ENCODE measurements around the gene MBOAT2. TPM values are rescaled to one million over a fixed set of nuclear protein-coding genes. Genes with fewer than 3 reads are reported as not detected.

Gene MBOAT2
- total and polyA plus RNA-seq, 2 experiments from 2014 or later = 87.4 to 103 TPM

DNA sequence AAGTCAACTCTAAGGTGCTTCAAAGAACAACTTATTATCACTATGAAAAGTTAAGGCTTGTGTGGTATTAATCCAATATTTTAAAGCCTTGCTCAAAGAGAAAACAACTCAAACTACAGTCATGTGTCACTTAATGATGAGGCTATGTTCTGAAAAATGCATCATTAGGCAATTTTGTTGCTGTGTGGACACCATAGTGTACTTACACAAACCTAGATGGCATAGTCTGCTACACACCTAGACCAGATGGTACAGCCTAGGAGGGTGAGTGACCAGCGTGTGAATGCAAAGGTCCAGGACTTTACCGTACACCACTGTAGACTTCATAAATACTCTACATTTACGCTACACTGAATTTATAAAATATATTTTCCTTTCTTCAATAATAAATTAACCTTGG lies 3.0 kb downstream of the MBOAT2 start:
- peaks cover 13% of the 10 kb centered on the region for H3F3A ChIP-seq (ENCODE audit: insufficient read depth)
- H3K4me2 ChIP-seq (ENCODE audit: unreplicated experiment) = peak overlapping the region; percentile 87
- no peak overlapping the region for H3K9ac ChIP-seq
- H4K20me1 ChIP-seq (ENCODE audit: insufficient read depth) = no peaks in the 10 kb centered on the region
- no peaks in the 10 kb centered on the region for H3K9me2 ChIP-seq (ENCODE audit: insufficient read depth)
- TF ChIP-seq EZH2 (IDR thresholded peaks at IDR 0.05; ENCODE audit: insufficient read depth, poor library complexity, severe bottlenecking) (no peak), EZH2phosphoT487 (IDR thresholded peaks at IDR 0.05; ENCODE audit: insufficient read depth, low read depth) (no peak)
- WGBS, 2 experiments (ENCODE audit: low coverage in 1 of 2, low lambda C conversion rate in 2 of 2, missing lambda C conversion rate in 2 of 2) = 97 to 100% methylated on average over 3 of the region's 3 CpGs
- DNase-seq = peak; percentile 15
- no peaks in the 10 kb centered on the region for H3K9me3 ChIP-seq (ENCODE audit: low read depth)
- in situ Hi-C loops (cut with MboI) = no loop called here
- H3K79me2 ChIP-seq (ENCODE audit: insufficient read depth) = peaks cover 77% of the 10 kb centered on the region
- H3K4me3 ChIP-seq = no peak overlapping the region
- peaks cover 38% of the 10 kb centered on the region for H3K4me1 ChIP-seq (ENCODE audit: insufficient read depth)
- no peaks in the 10 kb centered on the region for H3K36me3 ChIP-seq (ENCODE audit: low read depth)
- H2AFZ ChIP-seq = no peak overlapping the region
- no peak overlapping the region for H3K27ac ChIP-seq
- H3K27me3 ChIP-seq (replicated peaks; ENCODE audit: insufficient read depth) = no peaks in the 10 kb centered on the region

DNA sequence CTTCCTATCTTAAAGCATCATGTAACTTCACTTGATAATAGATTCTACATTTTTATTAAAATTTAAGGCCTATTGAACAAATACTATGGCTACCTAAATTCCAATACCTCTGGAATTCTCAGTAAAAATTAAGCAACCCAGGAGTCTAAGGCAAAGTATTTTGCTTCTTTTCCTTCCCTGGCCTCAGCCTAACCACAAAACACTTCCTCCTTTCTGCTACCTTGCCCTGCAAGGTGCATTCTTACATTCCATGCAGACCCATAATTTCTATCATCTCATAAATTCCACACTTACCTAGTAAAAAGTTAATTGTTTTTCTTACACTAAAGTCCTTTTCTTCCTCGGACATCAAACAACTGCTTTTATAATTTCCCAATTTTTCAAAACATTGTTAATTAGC lies 3.7 kb downstream of the MBOAT2 start:
- Histone ChIP-seq H3K4me3 (no peak overlapping the region), H3K27ac (no peak overlapping the region), H3K36me3 (ENCODE audit: low read depth) (no peaks in the 10 kb centered on the region), H3F3A (ENCODE audit: insufficient read depth) (peaks cover 9% of the 10 kb centered on the region), H3K9me2 (ENCODE audit: insufficient read depth) (no peaks in the 10 kb centered on the region), H2AFZ (no peak overlapping the region), H3K9me3 (ENCODE audit: low read depth) (no peaks in the 10 kb centered on the region), H3K4me1 (ENCODE audit: insufficient read depth) (peaks cover 33% of the 10 kb centered on the region), H4K20me1 (ENCODE audit: insufficient read depth) (no peaks in the 10 kb centered on the region), H3K27me3 (replicated peaks; ENCODE audit: insufficient read depth) (no peaks in the 10 kb centered on the region), H3K4me2 (ENCODE audit: unreplicated experiment) (no peak overlapping the region), H3K79me2 (ENCODE audit: insufficient read depth) (peaks cover 84% of the 10 kb centered on the region), H3K9ac (no peak overlapping the region)
- no peak for DNase-seq
- WGBS, 2 experiments (ENCODE audit: low coverage in 1 of 2, low lambda C conversion rate in 2 of 2, missing lambda C conversion rate in 2 of 2) = 97 to 98% methylated on average over 1 of the region's 1 CpG
- in situ Hi-C loops (cut with MboI) = no loop called here
- TF ChIP-seq EZH2 (IDR thresholded peaks at IDR 0.05; ENCODE audit: insufficient read depth, poor library complexity, severe bottlenecking) (no peak), EZH2phosphoT487 (IDR thresholded peaks at IDR 0.05; ENCODE audit: insufficient read depth, low read depth) (no peak)

DNA sequence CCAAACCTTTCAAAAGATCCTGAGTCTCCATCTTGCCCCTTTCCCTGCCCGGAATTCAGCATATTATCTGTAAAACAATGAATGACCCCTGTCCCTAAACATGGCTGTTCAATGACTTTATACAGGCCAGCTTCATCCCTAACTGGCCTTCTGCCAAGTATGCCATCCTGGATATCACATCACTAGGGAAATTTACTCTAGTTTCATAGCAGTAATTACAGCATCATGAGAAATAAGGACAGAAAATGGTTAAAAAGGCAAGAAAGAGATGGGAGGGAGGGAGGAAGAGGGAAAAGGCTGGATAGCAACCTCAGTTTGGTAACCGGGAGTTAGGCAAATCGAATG lies 4.4 kb downstream of the MBOAT2 start:
- H4K20me1 ChIP-seq (ENCODE audit: insufficient read depth) = no peaks in the 10 kb centered on the region
- no peak overlapping the region for H3K9ac ChIP-seq
- H3K27ac ChIP-seq = no peak overlapping the region
- no peak overlapping the region for H3K4me3 ChIP-seq
- H3F3A ChIP-seq (ENCODE audit: insufficient read depth) = 0 out of 2 replicates have a peak, but pooled peaks cover 4% of the 10 kb centered on the region
- no peak for DNase-seq
- no peaks in the 10 kb centered on the region for H3K36me3 ChIP-seq (ENCODE audit: low read depth)
- H3K4me1 ChIP-seq (ENCODE audit: insufficient read depth) = peaks cover 30% of the 10 kb centered on the region
- H2AFZ ChIP-seq = no peak overlapping the region
- 96 to 98% methylated on average over 3 of the region's 3 CpGs for WGBS, 2 experiments (ENCODE audit: low coverage in 1 of 2, low lambda C conversion rate in 2 of 2, missing lambda C conversion rate in 2 of 2)
- H3K9me2 ChIP-seq (ENCODE audit: insufficient read depth) = no peaks in the 10 kb centered on the region
- H3K27me3 ChIP-seq (replicated peaks; ENCODE audit: insufficient read depth) = no peaks in the 10 kb centered on the region
- H3K79me2 ChIP-seq (ENCODE audit: insufficient read depth) = peaks cover 91% of the 10 kb centered on the region
- no peaks in the 10 kb centered on the region for H3K9me3 ChIP-seq (ENCODE audit: low read depth)
- in situ Hi-C loops (cut with MboI) = no loop called here
- TF ChIP-seq EZH2phosphoT487 (IDR thresholded peaks at IDR 0.05; ENCODE audit: insufficient read depth, low read depth) (no peak), EZH2 (IDR thresholded peaks at IDR 0.05; ENCODE audit: insufficient read depth, poor library complexity, severe bottlenecking) (no peak)
- H3K4me2 ChIP-seq (ENCODE audit: unreplicated experiment) = no peak overlapping the region

DNA sequence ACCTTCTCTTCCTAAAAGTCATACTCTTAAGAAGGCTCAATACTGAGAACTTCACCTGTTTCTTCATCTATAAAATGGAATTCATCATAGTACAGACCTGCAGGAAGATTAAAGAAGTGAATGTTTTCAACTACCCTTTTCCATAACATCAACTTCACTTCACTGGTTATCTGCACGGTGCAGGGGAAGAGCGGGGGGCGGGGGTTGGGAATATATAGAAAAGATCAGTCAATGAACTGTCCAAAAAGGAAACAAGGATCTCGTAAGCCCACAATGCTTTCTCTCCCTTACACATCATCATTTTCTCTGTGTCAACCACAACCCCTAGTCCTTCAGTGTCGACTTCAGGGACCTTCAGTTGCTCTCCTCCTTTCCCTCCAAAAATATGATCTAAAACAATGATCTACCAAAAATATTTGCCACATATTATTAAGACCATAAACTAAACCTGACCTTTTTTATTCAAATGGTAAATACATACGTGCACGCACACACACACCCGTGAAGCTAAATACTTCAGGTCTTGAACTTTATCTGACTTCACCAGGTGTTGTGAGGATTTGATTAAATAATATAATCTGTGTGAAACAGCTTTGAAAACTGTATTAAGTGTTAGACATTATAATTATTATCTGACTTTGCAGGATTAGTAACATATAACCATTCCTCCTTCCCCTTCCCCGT lies 4.9 kb downstream of the MBOAT2 start:
- no peak overlapping the region for H3K27ac ChIP-seq
- no peaks in the 10 kb centered on the region for H3K9me2 ChIP-seq (ENCODE audit: insufficient read depth)
- in situ Hi-C loops (cut with MboI) = no loop called here
- peaks cover 96% of the 10 kb centered on the region for H3K79me2 ChIP-seq (ENCODE audit: insufficient read depth)
- H3K27me3 ChIP-seq (replicated peaks; ENCODE audit: insufficient read depth) = no peaks in the 10 kb centered on the region
- H3F3A ChIP-seq (ENCODE audit: insufficient read depth) = 0 out of 2 replicates have a peak, but pooled peaks cover 4% of the 10 kb centered on the region
- H3K9ac ChIP-seq = no peak overlapping the region
- no peaks in the 10 kb centered on the region for H3K9me3 ChIP-seq (ENCODE audit: low read depth)
- H3K4me1 ChIP-seq (ENCODE audit: insufficient read depth) = peaks cover 30% of the 10 kb centered on the region
- TF ChIP-seq EZH2 (IDR thresholded peaks at IDR 0.05; ENCODE audit: insufficient read depth, poor library complexity, severe bottlenecking) = no peak
- no peak for TF ChIP-seq EZH2phosphoT487 (IDR thresholded peaks at IDR 0.05; ENCODE audit: insufficient read depth, low read depth)
- no peaks in the 10 kb centered on the region for H3K36me3 ChIP-seq (ENCODE audit: low read depth)
- WGBS, 2 experiments (ENCODE audit: low coverage in 1 of 2, low lambda C conversion rate in 2 of 2, missing lambda C conversion rate in 2 of 2) = 97 to 98% methylated on average over 9 of the region's 9 CpGs
- no peak overlapping the region for H3K4me3 ChIP-seq
- no peak overlapping the region for H2AFZ ChIP-seq
- H3K4me2 ChIP-seq (ENCODE audit: unreplicated experiment) = no peak overlapping the region
- no peaks in the 10 kb centered on the region for H4K20me1 ChIP-seq (ENCODE audit: insufficient read depth)
- DNase-seq = no peak
